Right lobe of liver (tissue), 6 donors: ENCODE measurements around the gene ARL2. TPM values are rescaled to one million over a fixed set of nuclear protein-coding genes. Genes with fewer than 3 reads are reported as not detected.

Experiments
- ATAC-seq, 4 donors: fragments of 200-7000 bp; cut with Tn5 transposase; one replicate each; pipeline ENCODE4 v1.9.1; 2020; ENCODE audit warnings: mild to moderate bottlenecking in 4 of 4, moderate library complexity in 4 of 4
- DNase-seq, 3 donors: peaks; one replicate each; pipeline ENCODE4 v3.0.0-alpha.2; 2020
- H3K27ac ChIP-seq, 3 donors: fragments of 200-600 bp; one replicate each; pipeline ENCODE4 v1.8.0; 2022
- H3K27me3 ChIP-seq, 2 donors: fragments of 200-600 bp; one replicate each; pipeline ENCODE4 v1.8.0; 2022
- H3K36me3 ChIP-seq, 4 donors: fragments of 200-600 bp; sonication (generic) in 1 of 4; one replicate each; pipeline versions ENCODE4 v1.5.1 to v1.8.0; 2017 to 2022; ENCODE audit warnings: control low read depth in 1 of 4
- H3K4me1 ChIP-seq, 4 donors: fragments of 200-600 bp; sonication (generic) in 1 of 4; one replicate each; pipeline versions ENCODE4 v1.5.1 to v1.8.0; 2017 to 2022; ENCODE audit warnings: control low read depth in 1 of 4
- H3K4me3 ChIP-seq, 3 donors: fragments of 200-600 bp; one replicate each; pipeline ENCODE4 v1.8.0; 2022
- H3K9me3 ChIP-seq, 4 donors: fragments of 200-600 bp; sonication (generic) in 1 of 4; one replicate each; pipeline versions ENCODE4 v1.5.1 to v1.8.0; 2017 to 2022; ENCODE audit warnings: control low read depth in 1 of 4
- POLR2A ChIP-seq: fragments of 450-650 bp; IDR thresholded peaks from one replicate; pipeline ENCODE4 v1.6.1; 2017; ENCODE audit warnings: antibody characterized with exemption, mild to moderate bottlenecking
- WGBS: methylation state at CpG from one replicate; pipeline ENCODE4 v1.1.6; 2018; ENCODE audit warnings: low coverage, low lambda C conversion rate; ENCODE audit not compliant: insufficient coverage; ENCODE audit errors: missing lambda C conversion rate; 5-methylcytosine and 5-hydroxymethylcytosine counted together
- intact Hi-C, 2 donors: fragments of 100-400 bp; cut with DNase I; formaldehyde crosslinking; loops; one replicate each; pipeline versions ENCODE4 v1.11.2 to v1.14.1; 2022
- total RNA-seq, 6 experiments: library from RNA; depleted of rRNA in 2 of 6; stranded (reverse); fragments of >200 nt in 2 of 6; fragmentation: NEBNext Ultra II Directional in 3 of 6; extraction: Animal tissue kit (Norgen Biotek cat#: 25700) in 3 of 6; gene quantifications; one replicate each; pipeline versions ENCODE4 v1.1.0 to v1.2.4, GENCODE V29; 2016 to 2023
- TF ChIP-seq, protein P1 (sequence below), 4 donors: fragments of 200-600 bp in 3 of 4; fragments of 450-650 bp in 1 of 4; IDR thresholded peaks; one replicate each; pipeline versions ENCODE4 v1.5.1 to v1.8.0; 2016 to 2022; ENCODE audit warnings: antibody characterized with exemption in 4 of 4, mild to moderate bottlenecking in 2 of 4
- donor health status: DM: no; HTN: yes; CAD: no.
- donor health status: DM: no; HTN: no; CAD: no.
- donor health status: DM: no; HTN: no; CAD: no.
- donor health status: DM: no; HTN: yes; CAD: no.
- donor health status: DM: no; HTN: yes; CAD: no.

Gene ARL2
- total RNA-seq, 6 experiments from 2014 or later: 7.3 to 26.2 (median 10.0) TPM

- no peaks in the 10 kb centered on the region for H3K27me3 ChIP-seq
- ATAC-seq (no peak), DNase-seq (no peak)
- 96% methylated on average over 4 of the region's 11 CpGs for WGBS
- no peak overlapping the region for H3K4me3 ChIP-seq
- H3K27ac ChIP-seq: no peak overlapping the region
- no peak for TF ChIP-seq POLR2A
- TF ChIP-seq, protein P1, sequence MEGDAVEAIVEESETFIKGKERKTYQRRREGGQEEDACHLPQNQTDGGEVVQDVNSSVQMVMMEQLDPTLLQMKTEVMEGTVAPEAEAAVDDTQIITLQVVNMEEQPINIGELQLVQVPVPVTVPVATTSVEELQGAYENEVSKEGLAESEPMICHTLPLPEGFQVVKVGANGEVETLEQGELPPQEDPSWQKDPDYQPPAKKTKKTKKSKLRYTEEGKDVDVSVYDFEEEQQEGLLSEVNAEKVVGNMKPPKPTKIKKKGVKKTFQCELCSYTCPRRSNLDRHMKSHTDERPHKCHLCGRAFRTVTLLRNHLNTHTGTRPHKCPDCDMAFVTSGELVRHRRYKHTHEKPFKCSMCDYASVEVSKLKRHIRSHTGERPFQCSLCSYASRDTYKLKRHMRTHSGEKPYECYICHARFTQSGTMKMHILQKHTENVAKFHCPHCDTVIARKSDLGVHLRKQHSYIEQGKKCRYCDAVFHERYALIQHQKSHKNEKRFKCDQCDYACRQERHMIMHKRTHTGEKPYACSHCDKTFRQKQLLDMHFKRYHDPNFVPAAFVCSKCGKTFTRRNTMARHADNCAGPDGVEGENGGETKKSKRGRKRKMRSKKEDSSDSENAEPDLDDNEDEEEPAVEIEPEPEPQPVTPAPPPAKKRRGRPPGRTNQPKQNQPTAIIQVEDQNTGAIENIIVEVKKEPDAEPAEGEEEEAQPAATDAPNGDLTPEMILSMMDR (IDR thresholded peaks at IDR 0.05): no peak
- H3K4me1 ChIP-seq: peaks cover 0 to 5% (median 0%) of the 10 kb centered on the region in 4 donors
- H3K36me3 ChIP-seq: peaks cover 0 to 15% (median 1%) of the 10 kb centered on the region in 4 donors
- intact Hi-C loops: loop anchor here in 1 of 2 donors (10.0 kb wide), 1 partner anchor 69 kb away; no protein-coding TSS in a partner anchor
- no peaks in the 10 kb centered on the region for H3K9me3 ChIP-seq
Observed at GRCh38 chr11:65035579-65035978, 21.6 kb downstream of the ARL2 start.

DNA sequence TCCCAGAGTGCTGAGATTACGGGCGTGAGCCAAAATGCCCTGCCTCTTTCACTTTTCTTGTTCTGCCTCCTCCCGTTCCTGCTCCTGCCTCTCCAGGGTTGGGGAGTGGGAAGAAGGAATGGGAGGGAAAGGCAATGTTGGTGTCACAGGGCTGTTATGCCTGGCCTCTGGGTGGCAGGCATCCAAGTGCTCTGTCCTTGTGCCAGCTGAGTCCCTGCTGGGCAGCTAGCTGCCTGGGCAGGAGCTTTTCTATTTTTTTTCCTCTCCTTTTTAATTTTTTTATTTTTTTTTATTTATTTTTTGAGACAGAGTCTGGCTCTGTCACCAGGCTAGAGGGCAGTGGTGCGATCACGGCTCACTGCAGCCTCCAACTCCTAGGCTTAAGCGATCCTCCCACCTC is 23.0 kb downstream of the ARL2 start:
- Histone ChIP-seq H3K27ac (no peak overlapping the region), H3K4me3 (no peak overlapping the region), H3K27me3 (no peaks in the 10 kb centered on the region), H3K4me1 (peaks cover 0 to 8% (median 1%) of the 10 kb centered on the region in 4 donors), H3K36me3 (peaks cover 0 to 15% (median 1%) of the 10 kb centered on the region in 4 donors), H3K9me3 (no peaks in the 10 kb centered on the region)
- WGBS: 51% methylated on average over 6 of the region's 6 CpGs
- intact Hi-C loops: loop anchor here in 1 of 2 donors (10.0 kb wide), 1 partner anchor 68 kb away; no protein-coding TSS in a partner anchor
- DNase-seq (peak; percentile 76 to 85 (median 82)), ATAC-seq (peak in 1 of 4 donors; percentile 6)
- TF ChIP-seq, protein P1 (IDR thresholded peaks at IDR 0.05): no peak
- TF ChIP-seq POLR2A: no peak

DNA sequence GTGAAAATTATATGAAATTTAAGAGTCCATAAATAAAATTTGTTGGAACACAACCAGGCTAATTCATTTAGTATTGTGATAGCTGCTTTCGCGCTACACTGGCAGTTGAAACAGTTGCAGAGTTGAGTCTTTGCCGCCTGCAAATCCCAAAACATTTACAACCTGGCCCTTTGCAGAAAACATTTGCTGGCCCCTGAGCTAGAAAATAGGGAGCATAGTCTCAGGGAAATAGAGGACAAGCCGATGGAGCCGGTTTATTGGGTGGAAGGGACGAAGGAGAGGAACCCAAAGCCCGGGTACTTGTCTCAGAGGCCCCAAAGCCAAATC is 26.5 kb downstream of the ARL2 start:
- 17% methylated on average over 6 of the region's 7 CpGs for WGBS
- TF ChIP-seq POLR2A: no peak
- TF ChIP-seq, protein P1 (IDR thresholded peaks at IDR 0.05): no peak
- no peaks in the 10 kb centered on the region for H3K27me3 ChIP-seq

GRCh38 chr11:65040847-65041622 is 27.1 kb downstream of the ARL2 start, which contains the start of gene SAC3D1:
Gene SAC3D1, plus strand, starts transcription at chr11:65041210. Its CDS starts 83 bp downstream, at chr11:65041293.
- WGBS: no CpG with 5 or more reads among the region's 91 CpGs
- intact Hi-C loops: no loop called here
- TF ChIP-seq, protein P1 (IDR thresholded peaks at IDR 0.05): no peak
- peak; percentile 30 for TF ChIP-seq POLR2A
- Histone ChIP-seq H3K36me3 (no peaks in the 10 kb centered on the region), H3K27me3 (no peaks in the 10 kb centered on the region), H3K4me3 (peak within 1 kb of the TSS; percentile 86 to 96 (median 92)), H3K9me3 (no peaks in the 10 kb centered on the region), H3K27ac (peak within 1 kb of the TSS; percentile 67 to 75 (median 74)), H3K4me1 (peaks cover 0 to 11% (median 3%) of the 10 kb centered on the region in 4 donors)
- DNase-seq (peak; percentile 92 to 96 (median 96)), ATAC-seq (peak; percentile 94 to 96 (median 94))

More for the DNA sequence above, 26.5 kb downstream of the ARL2 start:
- Histone ChIP-seq H3K4me3 (peak overlapping the region; percentile 86 to 96 (median 92)), H3K4me1 (peaks cover 0 to 11% (median 3%) of the 10 kb centered on the region in 4 donors), H3K9me3 (no peaks in the 10 kb centered on the region), H3K27ac (peak overlapping the region; percentile 67 to 75 (median 74)), H3K36me3 (peaks cover 0 to 4% (median 0%) of the 10 kb centered on the region in 4 donors)
- ATAC-seq: no peak
- intact Hi-C loops: no loop called here
- no peak for DNase-seq
